GM18867 (cell line): ENCODE data around the gene CEMP1.
"Not testable (repeated sequence)": the region's sequence is repeated elsewhere in the genome, so short reads cannot be mapped to it uniquely, and the experiment has no call there.

ENCODE experiments used
- ATAC-seq: cut with Tn5 transposase; IDR thresholded peaks from one replicate; pipeline ENCODE4 v1.9.1; 2021; ENCODE audit warnings: mild to moderate bottlenecking, moderate library complexity; ENCODE audit not compliant: unreplicated experiment

CEMP1 gene

GRCh38 chr16:2537451-2538379 lies 6.5 kb upstream of the CEMP1 start, which contains the start of gene PDPK1:
TSS of gene PDPK1 (plus strand) at chr16:2538021. CDS start at chr16:2538113, 92 bp downstream.
- peak; percentile 73 for ATAC-seq

DNA sequence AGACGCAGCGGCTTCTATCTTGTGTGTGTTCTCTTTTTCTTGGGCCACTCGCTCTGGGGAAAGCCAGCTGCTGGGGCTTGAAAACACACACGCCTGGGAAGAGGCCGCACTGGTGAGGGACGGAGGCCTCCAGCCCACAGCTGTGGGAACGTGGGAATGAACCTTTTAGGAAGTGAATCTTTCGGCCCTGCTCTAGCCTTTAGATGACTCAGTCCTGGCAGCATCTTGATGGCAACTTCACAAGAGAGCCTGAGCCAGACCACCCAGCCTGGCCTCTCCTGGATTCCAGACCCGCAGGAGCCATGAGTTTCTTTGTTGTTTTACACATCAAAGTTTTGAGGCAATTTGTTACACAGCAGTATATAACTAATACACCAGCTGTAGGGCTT lies 4.4 kb upstream of the CEMP1 start:
- no peak for ATAC-seq

DNA sequence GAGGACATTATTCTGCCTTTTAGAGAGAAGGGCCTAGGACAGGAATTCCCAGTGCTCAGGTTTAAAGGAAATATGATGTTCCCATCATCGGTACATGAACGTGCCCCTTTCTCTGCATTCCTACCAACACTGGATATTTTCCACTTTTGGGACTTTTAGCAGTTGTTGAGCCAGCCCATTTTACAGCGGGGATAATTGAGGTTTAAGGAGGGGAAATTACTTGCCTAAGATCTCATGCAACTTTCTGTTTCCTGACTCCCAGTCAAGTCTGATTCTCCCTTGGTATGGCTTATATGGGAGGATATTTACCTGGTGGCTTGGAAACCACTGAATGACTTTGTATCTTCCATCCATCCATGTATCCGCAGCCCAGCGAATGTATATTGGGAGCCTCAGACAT lies 3.1 kb upstream of the CEMP1 start:
- ATAC-seq: not testable (repeated sequence)

- no peak for ATAC-seq
These were observed 2.7 kb upstream of the CEMP1 start for GRCh38 chr16:2533912-2534311.

GRCh38 chr16:2533142-2533755 lies 2.0 kb upstream of the CEMP1 start:
- ATAC-seq: not testable (repeated sequence)

DNA sequence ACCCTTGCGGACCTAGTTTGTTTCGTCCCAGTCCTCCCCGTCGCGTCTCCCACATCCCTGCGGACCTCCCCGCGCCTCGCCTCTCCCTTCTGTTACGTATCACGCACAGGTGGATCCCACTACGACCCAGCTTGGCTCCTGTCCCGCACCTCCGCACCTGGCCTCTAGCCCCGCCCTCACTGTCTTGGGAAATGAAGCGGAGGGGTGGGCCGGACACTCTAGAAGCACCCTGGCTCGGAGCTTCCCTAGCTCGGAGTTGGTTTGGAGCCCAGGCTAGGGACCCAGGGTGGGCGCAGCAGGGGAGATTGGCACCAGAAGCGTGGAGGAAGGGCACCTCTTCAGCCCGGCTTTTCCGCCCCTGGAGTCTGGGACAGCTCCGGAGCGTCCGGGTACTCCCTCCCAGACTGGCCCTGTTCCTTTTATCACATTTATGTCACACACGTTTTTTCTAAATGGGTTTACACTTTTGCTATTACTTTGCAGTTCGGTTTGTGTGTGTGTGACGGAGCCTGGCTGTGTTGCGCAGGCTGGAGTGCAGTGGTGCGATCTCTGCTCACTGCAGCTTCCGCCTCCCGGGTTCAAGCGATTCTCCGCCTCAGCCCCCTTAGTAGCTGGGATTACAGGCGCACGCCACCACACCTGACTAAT lies 1.4 kb upstream of the CEMP1 start:
- no peak for ATAC-seq

DNA sequence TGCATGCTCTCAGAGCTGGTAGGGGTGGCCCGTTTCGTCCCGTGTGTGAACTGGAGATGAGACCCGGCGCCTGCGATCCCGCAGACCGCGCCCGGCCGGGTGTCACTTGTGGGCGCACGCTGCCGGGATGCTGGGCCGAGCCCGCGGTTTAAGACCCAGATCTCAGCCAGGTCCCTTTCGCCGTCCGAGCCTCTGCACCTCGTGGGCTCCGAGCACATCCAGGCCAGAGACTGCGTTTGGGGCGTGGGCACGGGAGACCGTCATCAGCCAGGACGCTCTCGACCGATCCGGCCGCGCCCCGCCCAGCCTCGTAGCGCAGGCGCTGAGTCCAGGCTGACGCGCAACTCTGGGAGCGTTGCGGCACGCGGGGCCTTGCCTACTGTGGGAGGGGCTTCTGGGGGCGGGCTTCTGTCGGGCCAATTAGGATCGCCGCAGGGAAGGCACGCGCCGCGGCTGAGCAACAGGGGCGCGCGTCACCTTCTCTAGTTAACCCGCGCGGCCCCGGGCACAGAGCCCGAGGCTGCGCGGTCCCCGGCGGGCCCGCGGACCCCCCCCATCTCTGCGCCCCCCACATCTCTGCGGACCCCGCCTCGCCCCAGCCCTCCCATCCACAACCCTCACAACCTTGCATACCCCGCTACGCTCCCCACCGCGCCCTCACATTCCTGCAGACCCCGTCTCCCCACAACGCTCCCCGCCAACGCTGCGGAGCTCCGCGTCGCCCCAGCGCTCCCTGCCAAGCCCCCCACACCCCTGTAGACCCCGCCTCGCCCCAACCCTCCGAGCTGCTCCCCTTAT lies 687 bp upstream of the CEMP1 start:
- ATAC-seq: peak; percentile 85

- no peak for ATAC-seq
These were observed 434 bp downstream of the CEMP1 start for GRCh38 chr16:2530629-2531318.

DNA sequence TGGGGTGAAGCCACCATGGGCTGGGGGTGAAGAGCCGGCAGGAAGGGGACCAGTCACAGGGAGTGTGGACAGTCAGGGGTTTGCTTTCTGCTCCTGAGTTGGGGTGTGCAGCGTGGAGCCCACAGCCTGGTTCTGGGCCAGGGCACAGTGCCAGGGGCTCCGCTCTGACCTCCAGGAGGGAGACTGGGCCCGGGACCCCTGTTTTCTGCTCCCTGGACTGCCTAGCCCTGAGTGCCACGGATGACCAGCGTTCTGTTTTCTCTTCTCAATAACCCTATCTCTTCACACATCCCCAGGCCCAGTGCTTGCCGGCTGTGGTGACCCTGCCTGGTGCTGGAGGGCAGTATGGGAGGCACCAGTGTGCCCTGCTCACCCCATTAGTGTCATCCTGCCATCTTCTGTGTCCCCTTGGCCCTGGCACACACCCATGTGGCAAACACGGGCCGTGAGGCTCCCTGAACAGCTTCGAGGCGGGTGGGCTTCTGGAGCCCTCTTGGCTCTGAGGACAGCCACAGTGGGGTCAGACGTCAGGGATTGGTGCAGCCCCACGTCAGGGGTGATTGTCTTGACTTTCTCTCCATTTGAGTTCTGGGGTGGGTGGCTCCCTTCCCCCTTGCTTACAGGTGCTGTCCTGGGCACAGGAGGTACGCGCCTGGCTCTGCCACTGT lies 1.1 kb downstream of the CEMP1 start:
- ATAC-seq: no peak

GRCh38 chr16:2529061-2529931 lies 1.9 kb downstream of the CEMP1 start:
- no peak for ATAC-seq

DNA sequence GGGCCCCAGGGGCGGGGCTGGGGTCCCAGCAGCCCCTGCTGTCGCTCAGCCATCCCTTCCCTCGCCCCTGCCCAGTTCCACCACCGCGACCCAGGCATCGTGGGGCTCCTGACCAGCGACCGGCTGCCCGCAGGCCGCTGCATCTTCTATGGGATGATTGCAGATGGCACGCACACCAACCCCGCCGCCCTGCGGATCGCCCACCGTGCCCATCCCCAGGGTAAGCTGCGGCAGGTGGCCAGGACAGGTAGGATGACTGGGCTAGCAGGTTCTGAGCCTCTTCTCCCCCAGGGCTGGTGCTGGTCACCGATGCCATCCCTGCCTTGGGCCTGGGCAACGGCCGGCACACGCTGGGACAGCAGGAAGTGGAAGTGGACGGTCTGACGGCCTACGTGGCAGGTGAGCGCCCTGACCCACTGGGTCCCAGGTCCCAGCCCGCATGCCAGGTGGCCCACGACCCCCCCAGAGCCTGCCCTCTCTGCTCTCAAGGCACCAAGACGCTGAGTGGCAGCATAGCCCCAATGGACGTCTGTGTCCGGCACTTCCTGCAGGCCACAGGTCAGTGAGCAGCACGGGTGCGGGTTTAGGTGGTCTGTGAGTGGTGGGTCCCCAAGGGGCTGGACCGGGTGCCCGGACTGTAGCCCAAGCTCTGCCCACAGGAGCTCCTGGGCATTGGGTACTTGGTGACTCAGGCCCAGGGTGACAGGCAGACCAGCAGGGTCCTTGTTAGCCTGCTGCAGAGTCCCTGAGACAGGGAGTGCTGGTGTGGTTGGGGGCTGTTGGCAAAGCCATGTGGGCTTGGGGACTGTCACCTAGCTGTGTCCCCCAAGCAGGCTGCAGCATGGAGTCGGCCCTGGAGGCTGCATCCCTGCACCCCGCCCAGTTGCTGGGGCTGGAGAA lies 2.8 kb downstream of the CEMP1 start:
- no peak for ATAC-seq

GRCh38 chr16:2527784-2528100 lies 3.5 kb downstream of the CEMP1 start:
- ATAC-seq: no peak

DNA sequence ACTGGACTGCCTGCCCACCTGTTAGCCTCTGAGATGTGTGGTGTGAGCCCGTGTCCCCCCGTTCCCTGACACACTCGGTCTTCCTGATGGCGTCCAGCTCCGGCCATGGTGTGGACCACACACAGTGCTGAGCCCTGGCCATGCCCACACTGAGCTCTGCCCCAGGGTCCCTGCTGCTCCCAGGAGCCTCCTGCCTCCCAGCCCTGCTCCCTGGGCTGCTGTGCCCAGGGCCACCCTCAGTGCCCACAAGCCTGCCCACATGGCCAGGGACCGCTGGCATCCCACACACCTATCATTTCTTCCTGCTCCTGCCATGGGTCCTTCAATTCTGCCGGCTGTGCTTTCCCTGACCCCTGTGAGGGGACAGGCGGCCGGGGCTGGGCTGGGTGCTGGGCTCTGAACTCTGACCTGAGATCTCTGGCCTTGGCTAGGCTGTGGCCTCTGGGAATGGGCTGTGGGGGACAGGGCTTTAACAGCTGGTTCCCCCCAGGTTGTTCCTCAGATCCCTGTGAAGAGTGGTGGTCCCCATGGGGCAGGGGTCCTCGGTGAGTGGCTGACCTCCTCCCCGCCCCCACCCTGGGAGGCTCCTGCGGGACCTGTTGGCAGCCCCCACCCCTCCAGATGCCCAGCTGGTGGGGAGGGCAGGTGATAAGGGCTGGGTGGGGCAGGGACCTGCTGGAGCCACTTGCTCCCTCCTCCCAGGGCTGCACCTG lies 4.0 kb downstream of the CEMP1 start:
- no peak for ATAC-seq

DNA sequence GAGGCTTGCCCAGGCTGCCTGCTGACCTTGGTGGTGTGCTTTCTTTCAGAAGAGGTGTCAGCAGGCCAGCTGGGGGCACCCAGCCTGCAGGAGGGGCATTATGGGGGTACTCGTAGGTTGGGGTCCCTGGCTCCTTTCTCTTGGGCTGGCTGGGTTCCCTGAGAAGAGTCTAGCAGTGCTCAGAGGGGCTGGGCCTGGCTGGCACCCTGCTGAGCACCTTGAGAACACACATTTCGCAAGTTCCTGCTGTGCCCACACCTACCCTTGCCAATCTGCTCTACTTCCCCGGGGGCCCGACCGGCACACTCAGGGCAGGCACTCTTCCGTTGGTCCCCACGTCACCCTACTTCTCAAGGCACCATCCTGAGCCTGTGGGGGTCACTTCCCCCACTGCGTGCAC lies 5.1 kb downstream of the CEMP1 start:
- no peak for ATAC-seq

- no peak for ATAC-seq
These were observed 6.8 kb downstream of the CEMP1 start for GRCh38 chr16:2524339-2524938.

DNA sequence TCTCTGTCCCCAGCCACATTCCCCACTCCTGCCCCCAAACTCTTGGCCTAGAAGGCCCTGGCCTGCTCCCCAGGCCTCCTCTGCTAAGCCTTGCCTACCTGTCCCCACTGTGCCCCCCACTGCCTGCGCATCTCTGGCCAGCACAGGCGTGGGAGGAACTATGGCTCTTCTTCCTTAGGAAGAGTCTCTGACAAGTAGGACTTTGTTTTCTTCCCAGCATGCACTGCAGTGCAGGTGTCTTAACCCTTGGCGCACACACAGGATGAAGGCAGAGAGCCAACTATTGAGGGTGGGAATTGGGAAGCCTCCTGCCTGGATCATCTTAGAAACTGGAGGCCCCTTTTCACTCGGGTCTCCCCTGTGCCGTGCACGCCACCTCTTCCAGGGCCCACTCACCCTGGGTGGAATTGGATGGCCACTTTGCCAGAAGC lies 7.4 kb downstream of the CEMP1 start:
- ATAC-seq: no peak
